Colonic mucosa (tissue), 4 donors: ENCODE data around the gene RICTOR. TPM values are rescaled to one million over a fixed set of nuclear protein-coding genes. Genes with fewer than 3 reads are reported as not detected.

Source experiments
- DNase-seq: peaks from one replicate; pipeline ENCODE4 v3.0.0-alpha.2; 2020
- H3K27ac ChIP-seq: fragments of 200-600 bp; one replicate; pipeline ENCODE4 v1.8.0; 2021
- H3K27me3 ChIP-seq: fragments of 200-600 bp; one replicate; pipeline ENCODE4 v1.8.0; 2021
- H3K36me3 ChIP-seq: fragments of 200-600 bp; one replicate; pipeline ENCODE4 v1.8.0; 2021
- H3K4me1 ChIP-seq: fragments of 200-600 bp; one replicate; pipeline ENCODE4 v1.8.0; 2021; ENCODE audit warnings: mild to moderate bottlenecking
- H3K4me3 ChIP-seq: fragments of 200-600 bp; one replicate; pipeline ENCODE4 v1.8.0; 2021
- H3K9ac ChIP-seq, 2 donors: one replicate each; pipeline ENCODE4 v1.7.0; 2013; ENCODE audit warnings: control low read depth in 2 of 2, low read depth in 2 of 2, low read length in 2 of 2
- H3K9me3 ChIP-seq: fragments of 200-600 bp; one replicate; pipeline ENCODE4 v1.8.0; 2021
- intact Hi-C: fragments of 100-400 bp; cut with DNase I; formaldehyde crosslinking; loops from one replicate; pipeline ENCODE4 v1.14.1; 2022
- total RNA-seq, 2 donors: library from RNA; stranded (reverse); fragmentation: NEBNext Ultra II Directional in 1 of 2; extraction: Animal tissue kit (Norgen Biotek cat#: 25700) in 1 of 2; gene quantifications; one replicate each; pipeline ENCODE4 v1.2.1, GENCODE V29; 2021
- TF ChIP-seq, protein P1 (sequence below): fragments of 200-600 bp; IDR thresholded peaks from one replicate; pipeline ENCODE4 v1.8.0; 2022; ENCODE audit warnings: antibody characterized with exemption, mild to moderate bottlenecking
- donor health status: healthy.
- donor health status: DM: no; HTN: no; CAD: no.
- donor health status: DM: no; HTN: no; CAD: no.

RICTOR gene
- total RNA-seq, 2 donors from 2014 or later: 15.1 to 32.9 TPM

DNA sequence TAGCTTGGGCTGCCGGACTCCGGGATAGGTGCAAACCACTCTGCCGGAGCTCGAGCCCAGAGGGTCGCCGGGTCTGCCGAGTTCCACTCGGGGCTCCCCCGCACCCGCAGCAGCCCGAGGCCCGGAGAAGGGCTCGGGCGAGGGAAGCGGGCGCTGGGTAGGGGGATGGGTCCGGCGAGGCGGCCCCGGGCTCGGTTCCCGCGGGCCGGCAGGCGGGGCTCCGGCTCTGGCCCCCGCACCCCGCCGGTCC is 507 bp downstream of the RICTOR start:
- peak overlapping the region; percentile 83 to 98 for H3K9ac ChIP-seq
- no peaks in the 10 kb centered on the region for H3K4me1 ChIP-seq
- DNase-seq: no peak

DNA sequence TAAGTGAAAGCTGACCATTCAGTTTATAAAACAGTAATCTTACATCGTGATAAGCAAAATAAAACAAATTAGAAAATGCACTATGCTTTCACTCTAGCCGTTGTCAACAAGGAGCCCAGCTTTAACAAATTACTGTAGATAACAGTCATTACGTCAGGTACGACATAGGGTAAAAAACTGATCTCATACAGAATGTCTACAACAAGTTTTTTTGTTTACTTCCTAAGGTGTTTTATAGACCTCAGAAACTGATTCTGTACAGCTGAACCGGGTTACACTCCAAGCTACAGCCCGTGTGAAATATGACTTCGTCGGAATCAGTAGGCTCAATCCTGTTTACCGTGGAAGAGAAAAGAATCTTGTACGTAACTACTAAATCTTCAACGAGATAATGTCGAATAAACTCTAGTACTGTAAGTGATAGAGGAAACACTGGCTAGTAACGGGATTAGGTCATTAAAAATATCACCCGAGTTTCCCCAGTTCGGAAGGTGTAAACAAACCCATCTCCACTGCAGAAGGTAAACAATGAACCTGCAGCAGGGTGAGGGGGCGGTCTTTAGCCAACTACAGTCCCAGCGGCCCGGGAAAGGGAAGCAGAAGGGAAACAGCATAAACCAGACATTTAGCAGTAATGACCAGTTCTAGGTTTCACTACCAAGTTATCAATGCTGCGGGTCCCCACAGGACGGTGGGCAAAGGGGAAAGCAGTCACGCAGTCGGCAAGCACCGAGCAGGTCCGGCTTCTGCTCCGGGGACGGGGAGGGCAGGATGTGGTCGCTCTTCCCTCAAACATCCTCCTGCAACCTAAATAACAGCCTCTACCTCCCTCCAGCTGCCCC is 1.1 kb downstream of the RICTOR start:
- H3K36me3 ChIP-seq: no peaks in the 10 kb centered on the region
- peak overlapping the region; percentile 83 to 98 for H3K9ac ChIP-seq
- DNase-seq: peak; percentile 74
- no peaks in the 10 kb centered on the region for H3K4me1 ChIP-seq
- peak overlapping the region; percentile 72 for H3K4me3 ChIP-seq
- intact Hi-C loops: no loop called here
- no peaks in the 10 kb centered on the region for H3K9me3 ChIP-seq
- TF ChIP-seq, protein P1, sequence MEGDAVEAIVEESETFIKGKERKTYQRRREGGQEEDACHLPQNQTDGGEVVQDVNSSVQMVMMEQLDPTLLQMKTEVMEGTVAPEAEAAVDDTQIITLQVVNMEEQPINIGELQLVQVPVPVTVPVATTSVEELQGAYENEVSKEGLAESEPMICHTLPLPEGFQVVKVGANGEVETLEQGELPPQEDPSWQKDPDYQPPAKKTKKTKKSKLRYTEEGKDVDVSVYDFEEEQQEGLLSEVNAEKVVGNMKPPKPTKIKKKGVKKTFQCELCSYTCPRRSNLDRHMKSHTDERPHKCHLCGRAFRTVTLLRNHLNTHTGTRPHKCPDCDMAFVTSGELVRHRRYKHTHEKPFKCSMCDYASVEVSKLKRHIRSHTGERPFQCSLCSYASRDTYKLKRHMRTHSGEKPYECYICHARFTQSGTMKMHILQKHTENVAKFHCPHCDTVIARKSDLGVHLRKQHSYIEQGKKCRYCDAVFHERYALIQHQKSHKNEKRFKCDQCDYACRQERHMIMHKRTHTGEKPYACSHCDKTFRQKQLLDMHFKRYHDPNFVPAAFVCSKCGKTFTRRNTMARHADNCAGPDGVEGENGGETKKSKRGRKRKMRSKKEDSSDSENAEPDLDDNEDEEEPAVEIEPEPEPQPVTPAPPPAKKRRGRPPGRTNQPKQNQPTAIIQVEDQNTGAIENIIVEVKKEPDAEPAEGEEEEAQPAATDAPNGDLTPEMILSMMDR: no peak
- H3K27me3 ChIP-seq: no peaks in the 10 kb centered on the region
- peak overlapping the region; percentile 98 for H3K27ac ChIP-seq

More for the DNA sequence above, 507 bp downstream of the RICTOR start:
- TF ChIP-seq, protein P1: no peak
- Histone ChIP-seq H3K27ac (peak overlapping the region; percentile 98), H3K36me3 (no peaks in the 10 kb centered on the region), H3K27me3 (no peaks in the 10 kb centered on the region), H3K9me3 (no peaks in the 10 kb centered on the region), H3K4me3 (peak overlapping the region; percentile 72)
- intact Hi-C loops: no loop called here

DNA sequence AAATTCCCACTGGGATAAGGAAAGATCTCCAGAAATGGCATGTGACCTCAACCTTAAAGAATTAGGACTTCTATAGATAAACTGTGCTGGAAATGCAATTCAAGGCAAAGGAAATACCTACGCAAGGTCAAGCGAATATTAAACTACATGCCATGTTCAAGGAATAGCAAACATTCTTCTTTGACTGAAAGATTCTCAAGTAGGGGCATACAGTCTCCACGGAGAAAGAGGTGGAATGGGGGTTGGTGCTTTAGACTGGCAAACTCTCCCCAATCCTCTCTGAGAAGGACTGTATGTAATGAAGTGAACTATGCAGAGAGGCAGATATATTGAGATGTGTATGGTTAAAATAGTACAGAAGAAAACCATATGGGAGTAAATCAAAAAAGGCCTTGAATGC is 6.1 kb downstream of the RICTOR start:
- TF ChIP-seq, protein P1: no peak
- no peaks in the 10 kb centered on the region for H3K9me3 ChIP-seq
- H3K4me1 ChIP-seq: no peaks in the 10 kb centered on the region
- intact Hi-C loops: loop anchor here (5.0 kb wide), 1 partner anchor 46 kb away; no protein-coding TSS in a partner anchor
- no peak for DNase-seq
- H3K4me3 ChIP-seq: no peak overlapping the region
- H3K36me3 ChIP-seq: no peaks in the 10 kb centered on the region
- H3K27me3 ChIP-seq: no peaks in the 10 kb centered on the region
- no peak overlapping the region for H3K9ac ChIP-seq
- no peak overlapping the region for H3K27ac ChIP-seq

DNA sequence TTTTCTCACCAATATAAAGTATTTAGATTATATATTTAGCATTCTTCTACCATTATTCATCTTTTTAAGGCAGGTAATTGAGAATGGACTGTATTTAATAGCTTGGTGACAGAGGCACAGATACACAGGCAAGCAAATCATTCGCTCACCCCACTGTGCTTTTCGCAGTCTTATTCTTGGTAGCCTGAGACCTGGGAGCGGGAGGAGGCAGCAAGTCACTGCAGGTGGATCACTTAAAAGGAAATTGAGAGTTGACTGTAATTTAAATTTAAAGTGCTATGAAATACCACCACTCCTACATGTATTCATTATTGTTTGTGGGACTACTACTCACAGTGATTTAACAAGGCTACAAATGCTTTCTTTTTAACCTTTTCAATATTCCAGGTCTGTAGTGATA is 9.7 kb downstream of the RICTOR start:
- Histone ChIP-seq H3K4me1 (no peaks in the 10 kb centered on the region), H3K27ac (no peak overlapping the region), H3K9me3 (no peaks in the 10 kb centered on the region), H3K27me3 (no peaks in the 10 kb centered on the region), H3K36me3 (no peaks in the 10 kb centered on the region), H3K9ac (no peak overlapping the region), H3K4me3 (no peak overlapping the region)
- intact Hi-C loops: no loop called here
- no peak for DNase-seq
- TF ChIP-seq, protein P1: no peak

DNA sequence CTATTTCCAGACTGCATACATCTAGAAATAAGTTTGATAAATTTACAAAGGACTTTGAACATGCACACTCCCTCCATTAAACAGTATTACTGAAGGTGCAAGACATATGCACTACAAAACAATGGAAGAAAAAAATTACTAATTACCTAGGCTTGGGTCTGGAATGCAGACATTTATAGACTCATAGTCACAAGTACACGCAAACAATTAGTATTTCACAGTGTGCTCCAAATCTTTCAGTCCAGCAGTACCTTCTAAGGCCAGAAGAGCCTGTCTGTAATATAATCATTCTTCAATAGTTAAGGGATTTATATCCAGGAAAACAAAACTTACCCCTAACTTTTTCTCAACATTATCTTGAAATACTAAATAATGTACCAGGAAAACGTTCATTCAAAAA is 11.2 kb downstream of the RICTOR start:
- no peaks in the 10 kb centered on the region for H3K36me3 ChIP-seq
- TF ChIP-seq, protein P1: no peak
- no peak overlapping the region for H3K9ac ChIP-seq
- H3K4me1 ChIP-seq: no peaks in the 10 kb centered on the region
- H3K9me3 ChIP-seq: no peaks in the 10 kb centered on the region
- no peak for DNase-seq
- no peak overlapping the region for H3K27ac ChIP-seq
- no peaks in the 10 kb centered on the region for H3K27me3 ChIP-seq
- no peak overlapping the region for H3K4me3 ChIP-seq
- intact Hi-C loops: no loop called here
